H9 (cell line): Measurements from ENCODE around the gene ADARB2. TPM values are rescaled to one million over a fixed set of nuclear protein-coding genes. Genes with fewer than 3 reads are reported as not detected.
"Not testable (repeated sequence)": the region's sequence is repeated elsewhere in the genome, so short reads cannot be mapped to it uniquely, and the experiment has no call there.

Experiments
- DNase-seq: peaks from one replicate; pipeline ENCODE4 v3.0.0-alpha.2; 2017
- H2AFZ ChIP-seq: one replicate; pipeline ENCODE4 v1.6.1; 2013; ENCODE audit warnings: mild to moderate bottlenecking, low read length, control low read depth, moderate library complexity
- H2AK5ac ChIP-seq: 2 replicates; pipeline ENCODE4 v1.6.1; 2013; ENCODE audit warnings: low read length, control low read depth, mixed read lengths; ENCODE audit not compliant: insufficient read length
- H2BK120ac ChIP-seq: one replicate; pipeline ENCODE4 v1.6.1; 2013; ENCODE audit warnings: low read depth, mild to moderate bottlenecking, low read length, control low read depth, inconsistent platforms; ENCODE audit not compliant: poor library complexity, severe bottlenecking
- H2BK12ac ChIP-seq: 2 replicates; pipeline ENCODE4 v1.6.1; 2013; ENCODE audit warnings: low read length, control low read depth, mixed read lengths, low read depth; ENCODE audit not compliant: insufficient read length
- H2BK15ac ChIP-seq: 2 replicates; pipeline ENCODE4 v1.6.1; 2013; ENCODE audit warnings: low read depth, low read length, control low read depth
- H2BK20ac ChIP-seq: one replicate; pipeline ENCODE4 v1.6.1; 2013; ENCODE audit warnings: low read depth, mild to moderate bottlenecking, low read length, control low read depth, inconsistent platforms; ENCODE audit not compliant: poor library complexity, severe bottlenecking
- H2BK5ac ChIP-seq: 2 replicates; pipeline ENCODE4 v1.6.1; 2013; ENCODE audit warnings: low read length, control low read depth, mixed read lengths; ENCODE audit not compliant: insufficient read length
- H3K14ac ChIP-seq: 2 replicates; pipeline ENCODE4 v1.6.1; 2013; ENCODE audit warnings: low read length, control low read depth; ENCODE audit not compliant: insufficient read depth
- H3K18ac ChIP-seq: 2 replicates; pipeline ENCODE4 v1.6.1; 2013; ENCODE audit warnings: low read depth, mild to moderate bottlenecking, mixed read lengths, low read length, control low read depth; ENCODE audit not compliant: insufficient read length
- H3K23ac ChIP-seq: 2 replicates; pipeline ENCODE4 v1.6.1; 2013; ENCODE audit warnings: low read length, control low read depth, mixed read lengths, low read depth; ENCODE audit not compliant: insufficient read length
- H3K23me2 ChIP-seq: 2 replicates; pipeline ENCODE4 v1.6.1; 2013; ENCODE audit warnings: low read depth, mild to moderate bottlenecking, mixed read lengths, low read length, control low read depth; ENCODE audit not compliant: insufficient read length, poor library complexity, severe bottlenecking
- H3K27ac ChIP-seq: 2 replicates; pipeline ENCODE4 v1.5.1; 2013; ENCODE audit warnings: low read length, control low read depth, mixed read lengths, low read depth; ENCODE audit not compliant: insufficient read length
- H3K27me3 ChIP-seq: 2 replicates; pipeline ENCODE4 v1.6.1; 2013; ENCODE audit warnings: low read length, control low read depth, inconsistent platforms; ENCODE audit not compliant: insufficient read depth
- H3K4ac ChIP-seq: 2 replicates; pipeline ENCODE4 v1.6.1; 2013; ENCODE audit warnings: low read depth, mild to moderate bottlenecking, control low read depth, inconsistent platforms, low read length, moderate library complexity
- H3K4me1 ChIP-seq: 2 replicates; pipeline ENCODE4 v1.6.1; 2013; ENCODE audit warnings: low read length, control low read depth, inconsistent platforms; ENCODE audit not compliant: insufficient read depth
- H3K4me2 ChIP-seq: 2 replicates; pipeline ENCODE4 v1.6.1; 2013; ENCODE audit warnings: low read length, control low read depth, mixed read lengths; ENCODE audit not compliant: insufficient read length, insufficient read depth
- H3K56ac ChIP-seq: 2 replicates; pipeline ENCODE4 v1.6.1; 2013; ENCODE audit warnings: low read depth, mild to moderate bottlenecking, mixed read lengths, low read length, control low read depth; ENCODE audit not compliant: insufficient read length
- H3K79me1 ChIP-seq: 2 replicates; pipeline ENCODE4 v1.6.1; 2013; ENCODE audit warnings: low read depth, mild to moderate bottlenecking, moderate library complexity, low read length, control low read depth, inconsistent platforms; ENCODE audit not compliant: insufficient read depth, poor library complexity, severe bottlenecking
- H3K79me2 ChIP-seq: 2 replicates; pipeline ENCODE4 v1.6.1; 2013; ENCODE audit warnings: low read length, control low read depth, inconsistent platforms; ENCODE audit not compliant: insufficient read depth
- H3K9ac ChIP-seq: 2 replicates; pipeline ENCODE4 v1.6.1; 2013; ENCODE audit warnings: low read length, control low read depth, mixed read lengths; ENCODE audit not compliant: insufficient read length; ENCODE audit errors: extremely low read depth
- H3K9me3 ChIP-seq: one replicate; pipeline ENCODE4 v1.6.1; 2013; ENCODE audit warnings: low read depth, low read length, inconsistent platforms; ENCODE audit not compliant: control insufficient read depth
- H3T11ph ChIP-seq: one replicate; pipeline ENCODE4 v1.6.1; 2013; ENCODE audit warnings: mild to moderate bottlenecking, low read length, control low read depth, inconsistent platforms
- H4K20me1 ChIP-seq: one replicate; pipeline ENCODE4 v1.6.1; 2013; ENCODE audit not compliant: control insufficient read depth, insufficient read length, insufficient read depth
- H4K5ac ChIP-seq: 2 replicates; pipeline ENCODE4 v1.6.1; 2013; ENCODE audit warnings: low read depth, mild to moderate bottlenecking, mixed read lengths, low read length, control low read depth; ENCODE audit not compliant: insufficient read length
- H4K8ac ChIP-seq: replicated peaks from 2 replicates; pipeline ENCODE4 v1.6.1; 2013; ENCODE audit warnings: low read length, control low read depth, mixed read lengths, low read depth; ENCODE audit not compliant: insufficient read length
- H4K91ac ChIP-seq: 2 replicates; pipeline ENCODE4 v1.6.1; 2013; ENCODE audit warnings: low read depth, mild to moderate bottlenecking, moderate library complexity, mixed read lengths, low read length, control low read depth; ENCODE audit not compliant: insufficient read length
- H3K27ac Mint-ChIP-seq, 3 experiments: 2 replicates in 2 of 3; 3 replicates in 1 of 3; pipeline ENCODE4 v1.8.0; 2020 to 2021; ENCODE audit warnings: mixed read lengths in 3 of 3, mild to moderate bottlenecking in 1 of 3, moderate library complexity in 1 of 3
- H3K27me3 Mint-ChIP-seq: 2 replicates; pipeline ENCODE4 v1.8.0; 2021; ENCODE audit warnings: low read depth, mild to moderate bottlenecking, moderate library complexity, mixed read lengths
- H3K36me3 Mint-ChIP-seq, 3 experiments: 2 replicates in 2 of 3; 3 replicates in 1 of 3; pipeline ENCODE4 v1.8.0; 2020 to 2021; ENCODE audit warnings: low read depth in 3 of 3, mixed read lengths in 3 of 3; ENCODE audit not compliant: insufficient read depth in 1 of 3
- H3K4me1 Mint-ChIP-seq, 2 experiments: 2 replicates each; pipeline ENCODE4 v1.8.0; 2020; ENCODE audit warnings: mixed read lengths in 2 of 2
- H3K4me3 Mint-ChIP-seq, 2 experiments: 2 replicates in 1 of 2; 3 replicates in 1 of 2; pipeline ENCODE4 v1.8.0; 2020 to 2021; ENCODE audit warnings: mild to moderate bottlenecking in 2 of 2, mixed read lengths in 2 of 2, moderate library complexity in 1 of 2
- H3K9me3 Mint-ChIP-seq, 2 experiments: 2 replicates in 1 of 2; 3 replicates in 1 of 2; pipeline ENCODE4 v1.8.0; 2020; ENCODE audit warnings: mild to moderate bottlenecking in 2 of 2, mixed read lengths in 2 of 2, moderate library complexity in 1 of 2
- CTCF ChIP-seq: fragments of 200-600 bp; sonication (generic); conservative IDR thresholded peaks from 3 replicates; pipeline ENCODE4 v1.8.0; 2021; ENCODE audit warnings: antibody characterized with exemption, mild to moderate bottlenecking
- WGBS: extraction: QIAGEN DNeasy Blood & Tissue Kit; methylation state at CpG from one replicate; pipeline ENCODE4 v1.1.7; 2013; ENCODE audit warnings: missing lambda C conversion rate, low lambda C conversion rate, mixed read lengths; ENCODE audit not compliant: insufficient read length; ENCODE audit errors: extremely low coverage; 5-methylcytosine and 5-hydroxymethylcytosine counted together
- total RNA-seq: library from RNA; stranded (reverse); gene quantifications from 2 replicates; pipeline ENCODE4 v1.2.1, GENCODE V29; 2021

ADARB2 gene
- total RNA-seq, 1 experiment from 2014 or later: 0.87 TPM

- H3K4me2 ChIP-seq: no peak overlapping the region
- no peak overlapping the region for H3K18ac ChIP-seq
- H3K27me3 ChIP-seq: no peaks in the 10 kb centered on the region
- Mint-ChIP-seq H3K4me1 (no peaks in the 10 kb centered on the region), H3K9me3 (no peaks in the 10 kb centered on the region), H3K27me3 (no peaks in the 10 kb centered on the region), H3K4me3 (no peak overlapping the region), H3K36me3 (no peaks in the 10 kb centered on the region), H3K27ac (no peak overlapping the region)
- no peak overlapping the region for H2BK15ac ChIP-seq
- TF ChIP-seq CTCF: no peak
- H4K8ac ChIP-seq: no peak overlapping the region
- H3K79me1 ChIP-seq: no peaks in the 10 kb centered on the region
- H2AK5ac ChIP-seq: no peak overlapping the region
- no peak overlapping the region for H2BK20ac ChIP-seq
- H3T11ph ChIP-seq: no peak overlapping the region
- H4K5ac ChIP-seq: no peak overlapping the region
- no peaks in the 10 kb centered on the region for H3K9me3 ChIP-seq
- H3K79me2 ChIP-seq: no peaks in the 10 kb centered on the region
- no peak overlapping the region for H2AFZ ChIP-seq
- H3K56ac ChIP-seq: no peak overlapping the region
- H4K91ac ChIP-seq: no peak overlapping the region
- no peak for DNase-seq
- no peak overlapping the region for H3K23ac ChIP-seq
- H3K23me2 ChIP-seq: no peaks in the 10 kb centered on the region
- H3K9ac ChIP-seq: no peak overlapping the region
- no peaks in the 10 kb centered on the region for H4K20me1 ChIP-seq
- H2BK120ac ChIP-seq: no peak overlapping the region
- WGBS: no CpG with 5 or more reads among the region's 8 CpGs
- no peaks in the 10 kb centered on the region for H3K4me1 ChIP-seq
- H3K27ac ChIP-seq: no peak overlapping the region
- no peak overlapping the region for H2BK12ac ChIP-seq
- no peak overlapping the region for H2BK5ac ChIP-seq
- no peak overlapping the region for H3K14ac ChIP-seq
- H3K4ac ChIP-seq: no peak overlapping the region
These were observed 199.2 kb downstream of the ADARB2 start for GRCh38 chr10:1538121-1538520.

GRCh38 chr10:1537449-1537848, 199.9 kb downstream of the ADARB2 start:
- H4K8ac ChIP-seq, H3K27ac Mint-ChIP-seq, H3K36me3 Mint-ChIP-seq, H3K23me2 ChIP-seq, H3K27ac ChIP-seq, H3K9ac ChIP-seq, H3K27me3 ChIP-seq, H2BK12ac ChIP-seq, H2BK5ac ChIP-seq, H2BK120ac ChIP-seq, H2BK20ac ChIP-seq, H3K4me2 ChIP-seq, H4K20me1 ChIP-seq, DNase-seq, H3T11ph ChIP-seq, H3K14ac ChIP-seq, H3K9me3 Mint-ChIP-seq, H4K5ac ChIP-seq, H3K79me1 ChIP-seq, H4K91ac ChIP-seq, H3K9me3 ChIP-seq, H2BK15ac ChIP-seq, H3K4me1 ChIP-seq, H3K56ac ChIP-seq, H3K18ac ChIP-seq, H2AK5ac ChIP-seq, H3K4me3 Mint-ChIP-seq, H3K79me2 ChIP-seq, H3K23ac ChIP-seq, H3K4ac ChIP-seq, H3K4me1 Mint-ChIP-seq, H3K27me3 Mint-ChIP-seq, H2AFZ ChIP-seq: not testable (repeated sequence)
- WGBS: no CpG with 5 or more reads among the region's 2 CpGs
